Measurements from ENCODE around the gene SH3TC2.

- no peak for TF ChIP-seq CTCF (conservative IDR thresholded peaks at IDR 0.05; ENCODE audit: low read depth, low read length)
- no peak for TF ChIP-seq EZH2 (IDR thresholded peaks at IDR 0.05; ENCODE audit: low read length, unreplicated experiment)
- TF ChIP-seq EZH2phosphoT487 (IDR thresholded peaks at IDR 0.05; ENCODE audit: borderline replicate concordance, low read length) = no peak
Observed at GRCh38 chr5:149069711-149070110, 6.8 kb upstream of the SH3TC2 start.
